ENCODE results near the gene TIMP2.
A peak's percentile ranks its signal among the peaks of the same experiment; 100 is the strongest.

The TIMP2 gene

DNA sequence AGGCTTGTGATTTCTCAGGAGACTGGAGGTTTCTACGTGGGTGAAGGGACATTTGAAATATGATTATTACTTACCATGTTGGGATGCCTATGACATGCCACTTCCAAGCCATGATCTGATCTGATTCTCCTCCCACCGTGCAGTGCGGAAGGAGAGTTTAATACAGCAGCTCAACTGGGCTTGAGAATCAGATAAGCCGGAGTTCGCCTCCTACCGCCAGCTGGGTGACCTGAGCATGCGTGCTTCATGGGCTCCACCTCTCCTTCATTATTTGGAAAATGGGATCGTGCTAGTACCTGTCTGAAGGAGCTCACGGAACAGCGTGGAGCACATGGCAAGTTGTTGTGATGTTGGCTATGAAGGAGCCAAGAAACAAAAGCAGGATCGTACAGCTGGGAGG is 12.4 kb upstream of the TIMP2 start:
- Histone ChIP-seq H3K4me3 (ENCODE audit: severe bottlenecking) (no peak overlapping the region), H3K9me3 (ENCODE audit: severe bottlenecking) (no peaks in the 10 kb centered on the region), H3K27me3 (ENCODE audit: insufficient read depth, poor library complexity, severe bottlenecking) (no peaks in the 10 kb centered on the region), H3K36me3 (ENCODE audit: low read depth) (no peaks in the 10 kb centered on the region), H3K27ac (ENCODE audit: poor library complexity, severe bottlenecking) (no peak overlapping the region), H3K4me1 (ENCODE audit: insufficient read depth, poor library complexity, severe bottlenecking) (peaks cover 37% of the 10 kb centered on the region)
- TF ChIP-seq, protein P1, sequence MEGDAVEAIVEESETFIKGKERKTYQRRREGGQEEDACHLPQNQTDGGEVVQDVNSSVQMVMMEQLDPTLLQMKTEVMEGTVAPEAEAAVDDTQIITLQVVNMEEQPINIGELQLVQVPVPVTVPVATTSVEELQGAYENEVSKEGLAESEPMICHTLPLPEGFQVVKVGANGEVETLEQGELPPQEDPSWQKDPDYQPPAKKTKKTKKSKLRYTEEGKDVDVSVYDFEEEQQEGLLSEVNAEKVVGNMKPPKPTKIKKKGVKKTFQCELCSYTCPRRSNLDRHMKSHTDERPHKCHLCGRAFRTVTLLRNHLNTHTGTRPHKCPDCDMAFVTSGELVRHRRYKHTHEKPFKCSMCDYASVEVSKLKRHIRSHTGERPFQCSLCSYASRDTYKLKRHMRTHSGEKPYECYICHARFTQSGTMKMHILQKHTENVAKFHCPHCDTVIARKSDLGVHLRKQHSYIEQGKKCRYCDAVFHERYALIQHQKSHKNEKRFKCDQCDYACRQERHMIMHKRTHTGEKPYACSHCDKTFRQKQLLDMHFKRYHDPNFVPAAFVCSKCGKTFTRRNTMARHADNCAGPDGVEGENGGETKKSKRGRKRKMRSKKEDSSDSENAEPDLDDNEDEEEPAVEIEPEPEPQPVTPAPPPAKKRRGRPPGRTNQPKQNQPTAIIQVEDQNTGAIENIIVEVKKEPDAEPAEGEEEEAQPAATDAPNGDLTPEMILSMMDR (IDR thresholded peaks at IDR 0.05; ENCODE audit: poor library complexity, severe bottlenecking) = no peak
- ATAC-seq (ENCODE audit: low read depth) (no peak), DNase-seq (ENCODE audit: low spot score) (no peak)

DNA sequence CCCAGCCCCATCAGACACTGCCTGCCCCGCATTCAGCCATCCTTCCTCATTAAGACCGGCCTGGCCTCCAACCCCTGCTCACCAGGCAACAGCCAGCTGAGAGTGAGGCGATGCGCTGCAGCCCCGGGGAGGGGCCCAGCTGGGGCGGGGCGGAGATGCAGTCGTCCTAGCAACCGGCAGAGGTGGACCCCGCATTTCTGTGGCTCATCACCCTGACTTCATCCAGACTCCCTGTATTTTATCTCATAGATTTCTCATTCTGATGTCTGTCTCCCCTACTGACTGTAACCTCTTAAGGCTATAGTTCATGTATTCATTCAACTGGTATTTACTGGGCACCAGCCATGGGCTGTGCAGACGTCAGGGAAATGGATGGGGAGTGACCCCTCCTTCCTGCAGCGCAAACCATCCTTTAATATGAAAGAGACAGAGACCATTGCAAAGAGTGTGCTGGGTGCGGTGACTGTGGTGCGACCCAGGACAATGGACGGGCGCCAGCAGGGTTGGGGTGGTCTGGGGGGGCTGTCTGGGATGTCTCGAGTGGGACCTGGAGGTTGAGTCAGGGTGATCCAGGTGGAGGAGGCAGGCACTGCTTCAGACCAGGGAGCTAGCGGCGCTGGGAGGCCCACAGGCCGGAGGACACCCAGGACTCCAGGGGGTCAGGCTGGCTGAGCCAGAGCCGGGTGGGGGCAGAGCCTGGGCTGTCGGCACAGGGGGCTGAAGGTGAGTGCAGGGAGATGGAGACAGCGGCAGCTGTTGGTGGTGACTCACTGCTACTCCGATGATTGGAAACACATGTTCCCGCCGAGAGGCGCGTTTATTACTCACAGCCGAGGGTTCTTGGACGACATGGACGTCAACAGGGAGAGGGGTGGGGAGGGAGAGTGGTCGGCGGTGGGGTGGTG is 10.5 kb upstream of the TIMP2 start:
- peak; percentile 26; the same call in 2 of the 3 replicates for ATAC-seq (ENCODE audit: low read depth)
- H3K9me3 ChIP-seq (ENCODE audit: severe bottlenecking) = no peaks in the 10 kb centered on the region
- H3K4me1 ChIP-seq (ENCODE audit: insufficient read depth, poor library complexity, severe bottlenecking) = peaks cover 41% of the 10 kb centered on the region
- H3K4me3 ChIP-seq (ENCODE audit: severe bottlenecking) = no peak overlapping the region
- peak overlapping the region; percentile 77 for H3K27ac ChIP-seq (ENCODE audit: poor library complexity, severe bottlenecking)
- H3K36me3 ChIP-seq (ENCODE audit: low read depth) = no peaks in the 10 kb centered on the region
- TF ChIP-seq, protein P1 (IDR thresholded peaks at IDR 0.05; ENCODE audit: poor library complexity, severe bottlenecking) = no peak
- no peaks in the 10 kb centered on the region for H3K27me3 ChIP-seq (ENCODE audit: insufficient read depth, poor library complexity, severe bottlenecking)
- DNase-seq (ENCODE audit: low spot score) = no peak

DNA sequence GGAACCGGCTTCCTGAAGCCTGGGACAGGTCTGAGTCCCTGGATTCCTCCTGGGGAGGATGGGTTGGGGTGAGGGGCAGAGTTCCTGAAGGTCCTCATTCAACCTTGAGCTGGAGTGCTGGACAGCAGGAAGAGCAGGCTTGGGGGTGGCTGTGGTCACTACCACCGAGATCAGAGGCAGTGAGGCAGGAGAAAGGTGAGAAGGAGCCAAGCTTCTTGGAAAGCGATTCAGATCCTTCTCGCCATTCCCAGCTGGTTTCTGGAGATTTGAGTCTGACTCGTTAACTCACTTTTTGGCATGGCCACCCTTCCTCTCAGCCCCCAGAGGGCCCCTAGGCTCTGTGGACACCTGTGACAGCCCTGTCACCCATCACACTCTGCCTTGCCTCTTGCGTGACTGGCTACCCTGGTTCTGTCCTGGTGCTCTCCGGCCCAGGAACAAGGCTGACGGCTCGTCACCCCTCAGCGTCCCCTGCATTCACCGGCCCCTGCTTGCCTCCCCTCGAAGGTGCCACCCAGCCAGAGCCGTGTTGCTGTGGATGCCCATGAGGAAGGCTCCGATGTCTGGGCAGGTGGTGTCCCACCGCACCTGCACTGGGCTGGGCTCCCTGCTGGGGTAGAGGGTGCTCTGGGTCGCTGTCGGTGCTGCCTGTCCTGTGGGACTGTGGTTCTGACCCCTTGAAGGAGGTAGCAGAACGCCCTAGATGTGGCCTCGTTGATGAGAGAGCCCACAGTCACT is 9.7 kb upstream of the TIMP2 start:
- no peaks in the 10 kb centered on the region for H3K9me3 ChIP-seq (ENCODE audit: severe bottlenecking)
- TF ChIP-seq, protein P1 (IDR thresholded peaks at IDR 0.05; ENCODE audit: poor library complexity, severe bottlenecking) = no peak
- no peak for DNase-seq (ENCODE audit: low spot score)
- peaks cover 37% of the 10 kb centered on the region for H3K4me1 ChIP-seq (ENCODE audit: insufficient read depth, poor library complexity, severe bottlenecking)
- H3K27me3 ChIP-seq (ENCODE audit: insufficient read depth, poor library complexity, severe bottlenecking) = no peaks in the 10 kb centered on the region
- H3K27ac ChIP-seq (ENCODE audit: poor library complexity, severe bottlenecking) = peak overlapping the region; percentile 77
- H3K36me3 ChIP-seq (ENCODE audit: low read depth) = no peaks in the 10 kb centered on the region
- H3K4me3 ChIP-seq (ENCODE audit: severe bottlenecking) = no peak overlapping the region
- ATAC-seq (ENCODE audit: low read depth) = no peak

DNA sequence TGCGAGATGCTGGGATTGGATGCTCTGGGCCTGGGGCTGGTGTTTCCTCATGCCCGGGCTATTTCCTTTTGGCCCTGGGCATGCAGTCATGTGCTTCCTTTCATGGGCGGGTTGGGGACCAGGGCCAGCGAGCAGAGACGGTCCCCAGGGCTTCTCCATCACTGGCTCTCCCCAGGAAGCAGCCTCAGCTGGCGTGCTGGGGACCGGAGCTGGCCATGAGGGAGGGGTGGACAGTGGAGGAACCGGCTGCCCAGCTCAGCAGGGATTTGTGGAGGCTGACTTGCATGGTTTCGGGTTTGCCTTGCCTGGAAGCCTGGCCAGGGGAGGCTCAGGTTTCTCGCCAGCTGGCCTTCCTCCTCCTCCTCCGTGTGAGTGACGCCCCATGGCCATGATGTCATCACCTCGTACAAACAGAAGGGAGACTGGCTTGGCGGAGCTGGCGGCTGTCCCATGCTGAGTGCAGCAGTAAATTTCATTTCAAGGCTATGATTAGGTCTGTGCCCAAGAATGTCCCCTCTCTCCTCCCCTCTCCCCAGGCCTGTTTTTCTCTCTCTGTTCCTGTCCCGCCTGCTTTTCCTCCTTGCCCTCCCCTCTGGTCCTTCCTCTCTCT is 8.9 kb upstream of the TIMP2 start:
- Histone ChIP-seq H3K36me3 (ENCODE audit: low read depth) (no peaks in the 10 kb centered on the region), H3K27ac (ENCODE audit: poor library complexity, severe bottlenecking) (peak overlapping the region; percentile 77), H3K4me1 (ENCODE audit: insufficient read depth, poor library complexity, severe bottlenecking) (peaks cover 32% of the 10 kb centered on the region), H3K9me3 (ENCODE audit: severe bottlenecking) (no peaks in the 10 kb centered on the region), H3K4me3 (ENCODE audit: severe bottlenecking) (no peak overlapping the region), H3K27me3 (ENCODE audit: insufficient read depth, poor library complexity, severe bottlenecking) (no peaks in the 10 kb centered on the region)
- ATAC-seq (ENCODE audit: low read depth) (peak; percentile 66), DNase-seq (ENCODE audit: low spot score) (peak; percentile 89)
- TF ChIP-seq, protein P1 (IDR thresholded peaks at IDR 0.05; ENCODE audit: poor library complexity, severe bottlenecking) = no peak

Measured in RWPE2 (cell line).